ENCODE data around the gene SNORC. TPM values are rescaled to one million over a fixed set of nuclear protein-coding genes. Genes with fewer than 3 reads are reported as not detected.

Gene SNORC
- total RNA-seq (2022; extraction: Qiagen RNA extraction; ENCODE audit: low read depth) = 4.5 to 13.2 TPM (median 10.4 TPM) in 5 replicates

DNA sequence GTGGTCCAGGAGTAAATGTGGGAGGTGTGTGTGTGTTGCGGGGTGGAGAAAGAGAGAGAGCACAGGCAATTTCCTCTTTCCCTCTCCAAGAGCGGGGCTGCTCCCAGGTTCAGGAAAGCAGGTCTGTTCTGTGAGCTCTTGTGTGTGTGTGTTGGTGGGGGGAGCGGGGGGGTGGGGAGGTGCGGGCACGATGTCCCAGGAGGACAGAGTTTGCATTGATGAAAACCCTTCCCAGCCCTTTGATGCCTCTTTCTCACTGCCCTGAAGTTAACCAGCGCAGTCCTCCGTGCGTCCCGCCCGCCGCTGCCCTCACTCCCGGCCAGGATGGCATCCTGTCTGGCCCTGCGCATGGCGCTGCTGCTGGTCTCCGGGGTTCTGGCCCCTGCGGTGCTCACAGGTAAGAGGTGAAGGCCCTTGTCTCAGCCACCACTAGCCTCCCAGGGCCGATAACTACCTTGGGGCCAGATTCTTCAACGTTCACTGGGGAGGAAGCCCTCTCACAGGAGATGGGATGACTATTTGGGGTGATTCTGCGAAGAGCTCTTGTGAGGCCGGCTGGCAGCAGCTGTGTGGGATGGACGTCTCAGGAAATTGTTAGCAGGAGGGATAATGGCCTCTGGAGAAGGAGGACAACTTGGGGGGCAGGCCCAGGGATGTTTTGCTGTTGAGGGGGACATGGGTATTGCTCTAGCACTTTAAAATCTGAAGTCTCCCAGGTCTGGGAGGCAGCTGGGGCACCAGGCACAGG, at the start of gene SNORC:
SNORC (plus strand) TSS at position 247 of the 748 bp plus-strand sequence; CDS start at position 325, 78 bp downstream.

Other genes starting within 250 kb of the SNORC start
- 1.6 to 2.4 TPM (median 2.3 TPM) in 5 replicates for gene EFHD1, start 236.7 kb upstream of the SNORC start, total RNA-seq (2022; extraction: Qiagen RNA extraction; ENCODE audit: low read depth)
- 23.9 to 31.4 TPM (median 28.4 TPM) in 5 replicates for gene GIGYF2, start 172.9 kb upstream of the SNORC start, total RNA-seq (2022; extraction: Qiagen RNA extraction; ENCODE audit: low read depth)
- gene KCNJ13, start 93.7 kb upstream of the SNORC start, total RNA-seq (2022; extraction: Qiagen RNA extraction; ENCODE audit: low read depth) = not detected in 5 replicates
- 14.6 to 20.9 TPM (median 19.1 TPM) in 5 replicates for gene NGEF, start 143.0 kb downstream of the SNORC start, total RNA-seq (2022; extraction: Qiagen RNA extraction; ENCODE audit: low read depth)
- gene NEU2, start 162.4 kb downstream of the SNORC start, total RNA-seq (2022; extraction: Qiagen RNA extraction; ENCODE audit: low read depth) = not detected in 5 replicates
- 0.49 to 1.1 TPM (median 0.75 TPM) in 5 replicates for gene INPP5D, start 190.1 kb downstream of the SNORC start, total RNA-seq (2022; extraction: Qiagen RNA extraction; ENCODE audit: low read depth)

Data from A549 treated with CpdA at 1 μM for 4 hours (cell line).